22Rv1 (cell line): Measurements from ENCODE around the gene RGS3.

Experiments
- ZFX ChIP-seq: fragments of 450-650 bp; IDR thresholded peaks from 2 replicates; pipeline ENCODE4 v1.6.1; 2017; ENCODE audit warnings: antibody characterized with exemption, borderline replicate concordance
- TF ChIP-seq, protein P1 (sequence below): fragments of 450-650 bp; IDR thresholded peaks from 2 replicates; pipeline ENCODE4 v1.5.1; 2017; ENCODE audit warnings: mild to moderate bottlenecking

DNA sequence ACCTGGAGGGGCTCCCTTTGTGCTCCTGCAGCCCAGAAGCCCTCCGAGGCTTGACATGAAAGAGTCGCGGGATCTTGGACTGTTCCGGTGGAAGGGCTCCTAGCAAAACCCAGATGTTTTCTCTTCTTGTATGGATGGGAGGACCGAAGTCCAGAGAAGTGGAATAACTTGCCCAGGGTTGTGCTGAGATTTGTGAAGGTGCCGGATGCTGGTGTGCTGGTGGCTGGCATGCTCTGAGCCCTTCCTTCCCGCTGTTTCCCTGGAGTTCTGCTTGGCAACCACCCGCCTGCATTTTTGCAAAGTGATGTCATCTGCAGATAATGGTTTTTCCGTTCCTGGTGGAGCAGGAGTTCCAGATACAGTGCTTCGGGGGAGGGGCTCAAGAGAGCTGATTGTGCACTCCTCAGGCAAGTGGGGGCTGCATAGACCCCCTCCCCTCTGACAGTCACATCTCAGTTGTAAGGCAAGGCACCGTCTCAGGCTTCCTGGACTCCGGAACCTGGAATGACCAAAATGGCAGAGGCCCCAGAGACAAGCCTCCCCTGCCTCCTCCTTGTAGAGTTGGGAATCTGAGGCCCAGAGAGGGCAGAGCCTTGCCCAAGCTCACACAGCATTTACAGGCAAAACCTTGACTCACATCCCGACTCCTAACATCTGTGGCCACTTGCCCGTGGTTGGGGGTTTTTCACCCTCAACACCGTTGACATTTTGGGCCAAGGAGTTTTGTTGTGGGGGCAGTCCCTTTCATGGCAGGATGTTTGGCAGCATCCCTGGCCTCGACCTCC lies 157.0 kb downstream of the RGS3 start:
- TF ChIP-seq, protein P1, sequence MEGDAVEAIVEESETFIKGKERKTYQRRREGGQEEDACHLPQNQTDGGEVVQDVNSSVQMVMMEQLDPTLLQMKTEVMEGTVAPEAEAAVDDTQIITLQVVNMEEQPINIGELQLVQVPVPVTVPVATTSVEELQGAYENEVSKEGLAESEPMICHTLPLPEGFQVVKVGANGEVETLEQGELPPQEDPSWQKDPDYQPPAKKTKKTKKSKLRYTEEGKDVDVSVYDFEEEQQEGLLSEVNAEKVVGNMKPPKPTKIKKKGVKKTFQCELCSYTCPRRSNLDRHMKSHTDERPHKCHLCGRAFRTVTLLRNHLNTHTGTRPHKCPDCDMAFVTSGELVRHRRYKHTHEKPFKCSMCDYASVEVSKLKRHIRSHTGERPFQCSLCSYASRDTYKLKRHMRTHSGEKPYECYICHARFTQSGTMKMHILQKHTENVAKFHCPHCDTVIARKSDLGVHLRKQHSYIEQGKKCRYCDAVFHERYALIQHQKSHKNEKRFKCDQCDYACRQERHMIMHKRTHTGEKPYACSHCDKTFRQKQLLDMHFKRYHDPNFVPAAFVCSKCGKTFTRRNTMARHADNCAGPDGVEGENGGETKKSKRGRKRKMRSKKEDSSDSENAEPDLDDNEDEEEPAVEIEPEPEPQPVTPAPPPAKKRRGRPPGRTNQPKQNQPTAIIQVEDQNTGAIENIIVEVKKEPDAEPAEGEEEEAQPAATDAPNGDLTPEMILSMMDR = no peak
- no peak for TF ChIP-seq ZFX
